GM12874 (cell line): ENCODE data around the gene TFF1.

Source experiments
- TF ChIP-seq, protein P1 (sequence below): IDR thresholded peaks from 2 replicates; pipeline ENCODE4 v1.5.1; 2011; ENCODE audit warnings: low read depth, mild to moderate bottlenecking, control low read depth, low read length, moderate library complexity; ENCODE audit not compliant: insufficient read depth

TFF1 gene

DNA sequence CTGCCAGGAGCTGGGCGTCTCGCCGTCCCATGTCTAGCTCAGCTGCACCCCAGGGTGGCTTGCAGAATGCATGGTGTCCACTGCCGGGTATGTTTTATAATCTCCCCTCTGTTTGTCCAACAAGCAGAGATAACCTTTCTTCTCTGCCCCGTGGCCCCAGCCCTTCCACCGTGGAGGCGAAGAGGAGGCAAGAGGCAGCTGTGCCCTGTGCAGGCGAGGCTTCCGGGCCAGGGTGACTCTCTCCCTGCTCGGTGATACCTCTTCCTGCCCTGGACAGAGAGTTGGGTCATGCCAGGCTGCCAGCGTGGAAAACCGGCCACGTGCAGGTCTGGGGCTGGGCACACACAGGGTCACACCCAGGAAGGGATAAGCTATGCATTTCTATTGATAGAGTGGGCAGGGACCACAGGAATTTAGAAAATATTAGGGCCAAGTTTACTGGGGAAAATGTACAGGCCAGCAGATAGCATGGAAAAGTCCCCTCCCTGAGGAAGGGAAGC lies 15.4 kb downstream of the TFF1 start, which contains the start of gene TFF2:
Gene TFF2, minus strand, starts transcription at position 68 of the 500 bp plus-strand sequence. Its CDS starts 37 bp downstream, at position 31.
- TF ChIP-seq, protein P1, sequence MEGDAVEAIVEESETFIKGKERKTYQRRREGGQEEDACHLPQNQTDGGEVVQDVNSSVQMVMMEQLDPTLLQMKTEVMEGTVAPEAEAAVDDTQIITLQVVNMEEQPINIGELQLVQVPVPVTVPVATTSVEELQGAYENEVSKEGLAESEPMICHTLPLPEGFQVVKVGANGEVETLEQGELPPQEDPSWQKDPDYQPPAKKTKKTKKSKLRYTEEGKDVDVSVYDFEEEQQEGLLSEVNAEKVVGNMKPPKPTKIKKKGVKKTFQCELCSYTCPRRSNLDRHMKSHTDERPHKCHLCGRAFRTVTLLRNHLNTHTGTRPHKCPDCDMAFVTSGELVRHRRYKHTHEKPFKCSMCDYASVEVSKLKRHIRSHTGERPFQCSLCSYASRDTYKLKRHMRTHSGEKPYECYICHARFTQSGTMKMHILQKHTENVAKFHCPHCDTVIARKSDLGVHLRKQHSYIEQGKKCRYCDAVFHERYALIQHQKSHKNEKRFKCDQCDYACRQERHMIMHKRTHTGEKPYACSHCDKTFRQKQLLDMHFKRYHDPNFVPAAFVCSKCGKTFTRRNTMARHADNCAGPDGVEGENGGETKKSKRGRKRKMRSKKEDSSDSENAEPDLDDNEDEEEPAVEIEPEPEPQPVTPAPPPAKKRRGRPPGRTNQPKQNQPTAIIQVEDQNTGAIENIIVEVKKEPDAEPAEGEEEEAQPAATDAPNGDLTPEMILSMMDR: no peak

DNA sequence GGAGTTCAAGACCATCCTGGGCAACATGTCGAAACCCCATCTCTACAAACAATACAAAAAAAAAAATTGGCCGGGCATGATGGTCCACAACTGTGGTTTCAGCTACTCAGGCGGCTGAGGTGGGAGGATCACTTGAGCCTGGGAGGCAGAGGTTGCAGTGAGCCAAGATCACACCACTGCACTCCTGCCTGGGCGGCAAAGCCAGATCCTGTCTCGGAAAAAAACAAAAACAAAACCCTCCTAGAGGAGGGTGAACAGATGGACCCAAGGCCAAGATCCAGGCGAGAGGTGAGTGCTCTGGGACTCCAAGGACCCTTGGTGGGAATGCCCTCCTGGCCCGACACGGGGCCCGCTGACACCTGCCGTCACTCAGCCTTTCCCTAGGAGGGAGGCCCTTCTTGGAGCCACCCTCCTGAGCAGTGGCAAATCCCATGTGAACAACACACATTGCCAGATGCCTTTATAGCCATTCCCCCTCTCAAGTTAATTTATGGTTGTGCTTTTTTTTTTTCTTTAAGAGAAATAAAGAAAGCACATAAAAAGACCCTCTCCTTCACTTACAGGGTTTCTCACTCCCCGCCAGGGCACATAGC lies 15.9 kb downstream of the TFF1 start:
- TF ChIP-seq, protein P1: no peak

- TF ChIP-seq, protein P1: no peak
These were observed 16.7 kb downstream of the TFF1 start for GRCh38 chr21:42349420-42350317.

- TF ChIP-seq, protein P1: no peak
These were observed 17.6 kb downstream of the TFF1 start for GRCh38 chr21:42348762-42349161.

GRCh38 chr21:42347601-42348327 lies 18.6 kb downstream of the TFF1 start:
- TF ChIP-seq, protein P1: no peak

DNA sequence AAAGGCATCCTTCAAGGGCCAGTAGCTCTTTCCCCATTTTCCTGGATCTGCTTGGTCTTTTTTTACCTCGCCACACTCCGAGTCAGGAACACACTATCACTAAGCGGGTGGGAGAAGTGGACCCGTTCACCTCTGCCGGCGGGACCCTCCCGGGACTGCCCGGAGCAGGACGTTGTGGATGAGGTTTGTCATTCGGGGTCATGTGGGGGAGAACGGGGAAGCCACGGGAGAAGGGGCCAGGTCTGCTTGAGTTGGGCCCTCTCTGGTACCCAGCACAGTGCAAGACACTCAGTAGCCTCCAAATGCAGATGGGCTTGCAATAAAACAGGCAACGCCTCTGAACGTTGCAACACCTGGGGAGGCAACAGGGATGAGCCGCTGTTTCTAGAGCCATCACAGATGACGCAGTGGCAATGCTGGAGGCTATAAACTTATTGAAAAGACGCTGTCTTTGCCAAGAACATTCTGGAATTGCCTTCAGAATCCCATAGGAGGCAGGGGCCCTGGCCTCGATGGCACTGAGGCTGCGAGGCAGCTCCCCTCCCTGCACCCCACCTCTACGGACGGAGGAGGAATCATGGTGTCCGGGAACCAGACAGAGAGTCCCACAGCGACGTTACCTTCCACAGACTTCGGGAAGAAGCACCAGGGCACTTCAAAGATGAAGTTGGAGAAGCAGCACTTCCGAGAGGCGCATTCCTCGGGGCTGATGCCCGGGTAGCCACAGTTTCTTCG lies 19.3 kb downstream of the TFF1 start:
- TF ChIP-seq, protein P1: no peak

DNA sequence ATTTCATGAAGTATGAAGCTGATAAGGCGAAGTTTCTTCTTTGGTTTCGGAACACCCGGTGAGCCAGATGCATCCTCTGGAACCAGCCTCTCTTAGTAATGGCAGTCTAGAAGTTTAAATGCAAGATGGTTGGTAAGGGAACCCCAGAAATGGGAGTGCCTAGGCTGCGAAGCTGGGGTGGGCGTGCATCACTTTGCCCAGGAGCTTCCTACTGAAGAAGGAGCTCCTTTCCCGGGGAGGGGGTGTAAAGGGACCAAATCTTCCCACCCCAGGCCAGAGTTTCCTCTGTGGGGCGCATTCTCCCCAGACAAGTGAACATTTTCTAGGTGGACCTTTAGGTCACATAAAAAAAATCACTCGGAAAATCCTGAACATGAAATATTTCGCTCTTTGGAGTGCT lies 19.9 kb downstream of the TFF1 start:
- TF ChIP-seq, protein P1: no peak
